ENCODE measurements around the gene PPP1R27.

PPP1R27 gene

DNA sequence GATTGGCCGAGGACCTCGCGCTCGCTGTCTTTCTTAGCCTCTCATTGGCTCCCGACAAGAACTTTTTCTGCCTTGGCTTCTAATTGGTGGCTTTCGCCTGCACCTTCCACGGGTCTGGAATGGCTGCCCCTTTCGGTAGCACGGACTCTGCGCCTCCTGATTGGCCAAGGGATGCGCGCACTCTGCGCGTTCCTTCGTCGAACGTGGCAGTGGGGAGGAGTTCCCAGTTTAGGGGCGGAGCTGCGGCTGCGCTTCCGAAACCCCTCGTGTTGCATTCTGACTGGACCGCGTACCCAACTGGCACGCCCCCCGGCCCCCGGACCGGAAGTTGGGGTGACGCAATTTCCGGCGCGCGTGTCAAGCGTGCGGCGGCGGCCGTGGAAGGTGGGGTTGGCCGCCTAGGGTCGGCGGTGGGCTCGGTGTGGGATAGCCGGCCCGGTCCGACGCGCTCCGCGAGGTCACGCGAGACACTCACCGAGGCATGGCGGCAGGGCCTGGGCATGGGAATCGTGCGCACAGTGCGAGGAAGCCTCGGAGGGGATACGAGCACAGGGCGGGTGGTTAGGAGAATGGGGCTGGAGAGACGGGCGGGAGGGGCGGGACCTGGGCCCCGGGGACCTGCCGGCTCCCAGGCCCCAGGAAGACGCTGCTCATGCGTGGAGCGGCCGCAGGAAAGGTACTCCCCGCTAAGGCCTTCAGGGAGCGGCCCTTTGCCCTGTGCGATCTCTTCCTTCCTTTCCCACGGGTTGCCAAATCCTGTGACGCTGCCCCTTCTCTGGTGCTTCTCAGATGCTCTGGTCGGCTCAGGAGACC, 26.1 kb upstream of the PPP1R27 start:
- peak; percentile 100 for DNase-seq

- no peak for DNase-seq
These were observed 25.3 kb upstream of the PPP1R27 start, which contains the start of gene P4HB for GRCh38 chr17:81859906-81860755. TSS of gene P4HB (minus strand) at chr17:81860535. CDS start at chr17:81860471, 64 bp downstream.

- DNase-seq: no peak
These were observed 24.4 kb upstream of the PPP1R27 start for GRCh38 chr17:81858967-81859905.

DNA sequence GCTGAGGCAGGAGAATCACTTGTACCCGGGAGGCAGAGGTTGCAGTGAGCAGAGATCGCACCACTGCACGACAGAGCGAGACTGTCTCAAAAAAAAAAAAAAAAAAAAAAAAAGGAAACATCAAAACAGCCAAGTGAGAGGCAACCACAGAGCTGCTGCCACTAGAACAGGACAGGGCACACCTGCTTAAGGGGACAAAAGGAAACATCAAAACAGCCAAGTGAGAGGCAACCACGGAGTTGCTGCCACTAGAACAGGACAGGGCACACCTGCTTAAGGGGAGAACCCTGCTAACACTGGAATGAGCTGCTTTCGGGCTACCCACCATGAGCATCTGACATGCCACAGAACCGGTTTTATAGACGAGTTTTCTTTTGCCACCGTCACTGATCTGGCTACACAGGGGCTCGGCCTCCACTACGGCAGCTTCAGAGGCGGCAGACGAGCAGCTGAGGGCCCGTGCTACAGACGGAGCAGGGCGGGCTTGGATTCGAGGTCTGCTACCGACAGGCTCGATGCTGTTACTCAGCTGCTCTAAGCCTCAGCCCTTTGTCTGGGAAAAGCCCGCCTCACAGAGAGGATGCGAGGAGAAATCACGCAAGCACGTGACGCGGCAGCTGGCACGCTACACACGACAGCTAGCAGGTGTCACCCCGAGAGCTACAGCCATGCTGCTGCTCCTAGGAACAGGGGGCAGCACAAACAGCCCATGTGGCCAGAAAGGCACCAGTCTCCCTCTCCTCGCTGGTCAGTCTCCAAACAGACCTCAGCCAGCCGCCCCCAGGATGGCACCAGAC, 23.5 kb upstream of the PPP1R27 start:
- no peak for DNase-seq

DNA sequence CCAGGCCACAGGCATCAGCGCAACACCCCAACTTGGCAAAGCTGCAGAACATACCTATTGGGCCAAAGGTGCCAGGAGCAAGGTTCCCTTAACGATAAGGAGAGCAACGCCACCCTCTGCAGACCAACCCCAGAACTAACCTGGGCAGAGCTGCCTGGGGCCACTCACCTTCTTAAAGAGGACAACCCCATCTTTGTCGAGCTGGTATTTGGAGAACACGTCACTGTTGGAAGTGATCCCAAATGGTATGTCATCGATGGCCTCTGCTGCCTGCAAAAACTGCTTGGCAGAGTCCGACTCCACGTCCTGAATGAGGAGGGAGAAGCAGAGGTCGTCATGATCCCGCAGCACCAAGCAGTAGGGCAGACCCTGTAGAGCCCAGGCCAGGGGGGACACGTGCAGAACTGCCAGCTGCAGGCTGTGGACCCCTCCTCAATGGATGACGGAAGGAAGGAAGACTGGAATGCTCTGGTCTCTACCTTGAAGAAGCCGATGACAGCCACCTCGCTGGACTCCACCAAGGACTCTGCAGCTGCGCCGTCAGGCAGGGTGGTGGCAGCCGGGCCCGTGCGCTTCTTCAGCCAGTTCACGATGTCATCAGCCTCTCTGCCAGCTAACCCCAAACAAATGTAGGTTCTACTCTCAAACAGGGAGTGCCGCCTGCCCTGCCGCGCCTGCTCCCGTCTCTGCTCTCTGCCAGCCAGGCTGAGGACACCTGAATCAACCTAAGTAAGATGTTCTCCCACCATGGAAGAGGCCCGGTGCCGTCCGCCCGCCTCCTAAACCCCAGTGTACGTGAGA, 20.3 kb upstream of the PPP1R27 start:
- DNase-seq: no peak

DNA sequence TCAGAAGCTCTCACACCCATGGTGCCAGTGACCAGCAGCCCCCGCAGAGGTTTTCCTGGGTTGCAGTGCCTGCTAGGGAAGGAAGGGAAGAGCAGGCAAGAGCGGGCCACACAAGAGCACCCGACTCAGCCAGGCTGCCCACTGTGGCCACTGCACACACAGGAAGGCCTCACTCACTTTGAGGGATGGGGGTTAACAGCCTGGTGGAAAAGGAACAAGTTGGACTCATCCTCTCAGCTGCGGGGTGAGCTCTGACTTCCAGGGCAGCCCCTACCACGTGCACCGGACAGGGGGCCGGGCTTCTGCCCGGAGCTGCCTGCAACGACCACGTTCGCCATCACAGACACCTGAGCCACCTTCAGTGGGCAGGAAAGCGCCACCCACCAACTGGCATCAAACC, 17.4 kb upstream of the PPP1R27 start:
- no peak for DNase-seq

GRCh38 chr17:81851423-81851822, 16.6 kb upstream of the PPP1R27 start:
- no peak for DNase-seq

GRCh38 chr17:81849457-81849856, 14.6 kb upstream of the PPP1R27 start:
- DNase-seq: no peak

DNA sequence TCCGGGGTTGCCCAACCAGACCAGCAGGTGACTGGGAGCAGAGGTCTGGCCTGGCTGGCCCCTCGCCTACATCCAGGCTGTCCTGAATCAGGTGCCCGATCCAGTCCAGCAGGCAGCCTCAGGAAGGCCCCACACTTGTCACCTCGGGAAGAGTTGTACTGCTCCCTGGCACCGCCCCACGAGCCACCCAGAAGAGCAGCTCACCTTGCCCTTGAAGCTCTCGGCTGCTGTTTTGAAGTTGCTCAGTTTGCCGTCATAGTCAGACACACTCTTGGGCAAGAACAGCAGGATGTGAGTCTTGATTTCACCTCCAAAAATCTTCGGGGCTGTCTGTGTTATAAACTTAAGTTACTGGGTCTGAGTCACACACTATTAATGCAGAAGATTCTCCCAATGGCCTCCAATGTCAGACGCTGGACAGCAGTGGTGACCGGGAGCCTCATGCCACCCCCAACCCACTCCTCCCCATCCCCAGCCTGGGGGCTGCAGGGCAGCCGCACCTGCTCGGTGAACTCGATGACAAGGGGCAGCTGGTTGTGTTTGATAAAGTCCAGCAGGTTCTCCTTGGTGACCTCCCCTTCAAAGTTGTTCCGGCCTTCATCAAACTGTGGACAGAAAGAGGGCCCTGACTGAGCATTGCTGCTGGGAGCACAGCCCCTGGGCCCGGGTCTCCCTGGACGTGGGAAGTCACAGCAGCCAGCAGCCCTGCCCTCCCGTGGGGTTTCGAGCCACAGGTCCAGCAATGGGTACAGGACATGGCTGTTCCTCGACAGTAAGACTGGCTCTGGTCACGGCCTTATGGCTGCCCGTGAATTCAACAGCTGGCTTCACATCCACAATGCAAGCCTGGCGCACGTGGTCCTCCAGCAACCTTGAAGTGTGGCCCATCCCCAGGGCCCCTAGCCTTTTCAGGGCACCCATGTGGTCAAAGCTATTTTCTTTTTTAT, 12.2 kb upstream of the PPP1R27 start:
- DNase-seq: no peak

DNA sequence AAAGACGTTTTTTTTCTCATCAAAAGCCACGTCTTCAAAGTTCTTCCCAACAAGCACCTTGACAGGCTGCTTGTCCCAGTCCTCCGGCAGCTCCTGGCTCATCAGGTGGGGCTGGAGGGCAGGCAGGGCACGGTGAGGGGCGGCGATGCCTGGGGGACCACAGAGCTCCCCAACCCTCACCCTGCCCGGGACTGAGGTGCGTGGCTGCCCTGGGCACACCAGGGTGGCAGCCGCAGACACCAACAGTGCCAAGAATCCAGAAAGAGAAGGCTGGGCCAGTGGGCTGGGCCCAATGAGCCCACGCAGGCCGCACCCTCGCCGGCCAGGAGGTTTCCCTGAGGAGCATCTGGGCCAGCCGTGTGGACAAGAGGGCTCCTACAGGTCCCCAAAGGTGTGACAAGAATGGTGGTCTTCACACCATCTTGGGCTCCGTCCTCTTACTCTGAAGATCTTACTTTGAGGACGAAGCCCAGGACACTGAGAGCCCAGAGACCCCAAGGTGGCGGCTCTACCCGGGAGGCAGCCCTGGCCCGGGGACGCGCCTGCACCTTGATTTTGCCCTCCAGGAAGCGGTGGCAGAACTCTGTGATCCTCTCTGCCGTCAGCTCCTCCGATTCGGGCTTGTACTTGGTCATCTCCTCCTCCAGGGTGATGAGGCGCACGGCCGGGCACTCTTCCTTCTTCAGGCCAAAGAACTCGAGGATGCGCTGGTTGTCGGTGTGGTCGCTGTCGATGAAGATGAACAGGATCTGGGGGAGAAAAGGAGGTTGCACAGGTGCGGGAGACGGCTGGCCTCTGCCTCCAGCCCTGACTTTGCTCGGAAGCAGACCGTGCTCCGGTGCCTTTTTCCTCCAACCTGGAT, 11.3 kb upstream of the PPP1R27 start:
- DNase-seq: no peak

DNA sequence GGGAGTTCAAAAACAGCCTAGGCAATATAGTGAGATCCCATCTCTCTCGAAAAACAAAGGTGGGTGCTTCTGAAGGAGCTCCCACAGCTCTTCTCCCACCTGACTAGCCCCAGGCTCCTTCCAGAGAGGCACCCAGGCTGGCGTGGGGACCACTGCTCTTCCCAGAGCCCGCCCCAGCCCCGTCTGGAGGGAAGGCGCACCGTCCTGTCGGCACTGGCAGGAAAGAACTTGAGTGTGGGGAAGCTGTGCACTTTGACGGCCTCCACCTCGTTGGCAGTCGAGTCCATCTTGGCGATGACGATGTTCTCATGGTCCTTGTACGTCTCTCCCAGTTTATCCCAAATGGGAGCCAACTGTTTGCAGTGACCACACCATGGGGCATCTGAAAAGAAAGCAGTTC, 10.5 kb upstream of the PPP1R27 start:
- DNase-seq: no peak

GRCh38 chr17:81844887-81845286, 10.0 kb upstream of the PPP1R27 start:
- DNase-seq: no peak

DNA sequence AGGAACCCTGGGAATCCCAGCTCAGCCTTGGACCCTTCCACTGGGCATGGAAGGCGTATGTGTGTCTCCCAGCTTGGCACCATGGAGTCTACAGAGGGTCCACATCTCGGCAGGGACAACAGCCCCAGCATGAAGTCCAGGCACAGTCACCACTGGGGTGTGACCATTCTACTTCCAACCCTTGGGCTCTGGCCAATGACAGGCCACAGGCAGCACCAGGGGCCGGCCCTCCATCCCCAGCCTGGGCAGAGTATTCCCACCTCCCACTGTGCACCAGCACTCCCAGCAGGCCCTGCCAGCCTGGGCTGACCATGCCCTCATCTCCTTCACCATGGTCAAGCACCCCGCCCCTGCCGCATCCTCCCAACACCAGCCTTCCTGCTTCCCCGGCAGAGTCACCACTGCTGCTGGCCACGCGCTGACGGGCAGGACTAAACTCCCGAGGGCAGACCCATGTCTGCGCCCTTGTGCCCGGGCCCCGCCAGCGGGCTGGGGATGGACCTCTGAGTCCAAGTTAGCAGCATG, 9.5 kb upstream of the PPP1R27 start:
- DNase-seq: no peak

DNA sequence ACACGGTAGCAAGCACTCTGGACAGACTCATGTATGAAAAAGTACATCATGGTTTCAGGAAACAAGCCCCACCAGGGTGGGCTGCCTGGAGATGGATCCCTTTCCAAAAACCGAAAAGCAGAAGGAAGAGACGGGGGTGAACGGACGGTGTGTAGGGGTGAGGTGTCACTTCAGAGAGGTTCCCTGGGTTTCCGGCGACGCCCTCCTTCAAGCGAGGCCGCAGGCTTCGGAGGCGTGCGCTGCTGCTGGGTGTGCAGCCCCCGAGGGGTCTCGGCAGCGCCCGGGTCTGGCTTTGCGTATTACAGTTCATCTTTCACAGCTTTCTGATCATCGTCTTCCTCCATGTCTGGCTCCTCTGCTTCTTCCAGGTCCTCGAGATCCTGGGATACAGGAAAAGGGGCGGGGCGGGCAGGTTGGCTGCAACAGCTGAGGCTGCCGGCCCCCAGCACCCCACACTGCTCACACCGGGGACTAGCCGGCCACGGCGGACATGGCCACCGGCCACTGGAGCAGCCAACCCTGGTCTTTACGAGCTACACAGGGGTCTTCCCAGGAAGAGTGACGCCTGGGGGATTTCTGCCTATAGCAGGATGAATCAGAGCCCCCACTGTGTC, 9.0 kb upstream of the PPP1R27 start:
- no peak for DNase-seq

DNA sequence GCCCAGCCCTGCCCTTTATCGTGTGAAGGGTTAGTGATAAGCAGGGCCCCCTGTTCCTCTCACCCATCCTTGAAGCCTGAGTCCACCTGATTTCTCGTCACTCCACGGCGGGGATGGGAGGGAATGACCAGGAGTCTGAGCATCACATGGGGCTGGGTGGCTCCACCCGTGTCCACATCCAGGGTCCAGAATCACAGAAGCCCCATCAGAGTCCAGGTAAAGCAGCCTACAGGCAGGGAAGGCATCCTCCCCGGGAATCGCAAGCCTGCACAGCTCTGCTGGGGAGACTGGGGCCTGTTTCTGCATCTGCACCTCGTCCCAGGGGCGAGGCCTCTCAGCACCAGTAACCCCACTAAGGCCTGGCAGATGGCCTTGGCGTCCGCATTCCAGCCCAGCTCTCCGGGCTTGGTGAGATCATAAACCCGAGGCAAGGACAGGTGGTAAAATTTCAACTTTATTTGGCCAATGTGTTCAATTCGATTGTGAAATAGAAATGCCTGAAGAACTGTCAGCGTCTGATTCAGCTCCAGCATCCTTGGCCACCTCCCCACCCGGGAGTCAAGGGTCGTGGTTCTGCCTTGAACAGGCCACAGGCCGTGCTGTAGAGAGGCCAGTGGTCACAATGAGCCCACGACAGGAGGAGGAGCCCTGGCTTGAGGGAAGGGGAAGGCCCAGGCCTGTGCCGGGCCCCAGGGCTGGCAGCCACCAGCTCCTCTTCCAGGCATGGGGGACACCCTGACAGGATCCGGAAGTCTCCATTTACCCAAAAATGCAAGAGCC, 8.1 kb upstream of the PPP1R27 start:
- DNase-seq: peak; percentile 43

- DNase-seq: no peak
These were observed 7.5 kb upstream of the PPP1R27 start for GRCh38 chr17:81842378-81842724.

GRCh38 chr17:81841866-81842265, 7.0 kb upstream of the PPP1R27 start:
- DNase-seq: no peak
